Measurements from ENCODE around the gene TRIO. TPM values are rescaled to one million over a fixed set of nuclear protein-coding genes. Genes with fewer than 3 reads are reported as not detected.

The TRIO gene
- total RNA-seq, 4 donors from 2014 or later = 67.4 to 103 (median 94.7) TPM

- no peaks in the 10 kb centered on the region for H3K9me3 ChIP-seq
- WGBS, 2 donors = 92 to 97% methylated on average over 9 of the region's 9 CpGs
- no peaks in the 10 kb centered on the region for H3K27me3 ChIP-seq
- no peak overlapping the region for H3K27ac ChIP-seq
- DNase-seq = no peak
- H3K36me3 ChIP-seq = no peaks in the 10 kb centered on the region
- no peak overlapping the region for H3K4me3 ChIP-seq (replicated peaks in 1 of 3)
- H3K4me1 ChIP-seq = peaks cover 8 to 31% of the 10 kb centered on the region in 2 donors
- intact Hi-C loops (cut with DNase I) = no loop called here
- TF ChIP-seq POLR2A (IDR thresholded peaks at IDR 0.05) (no peak), CTCF (IDR thresholded peaks at IDR 0.05) (no peak)
Measured at GRCh38 chr5:14209222-14209822, 66.2 kb downstream of the TRIO start.

GRCh38 chr5:14209836-14210235 lies 66.7 kb downstream of the TRIO start:
- TF ChIP-seq POLR2A (IDR thresholded peaks at IDR 0.05) (no peak), CTCF (IDR thresholded peaks at IDR 0.05) (no peak)
- Histone ChIP-seq H3K4me1 (peaks cover 7 to 25% of the 10 kb centered on the region in 2 donors), H3K4me3 (replicated peaks in 1 of 3) (no peak overlapping the region), H3K27me3 (no peaks in the 10 kb centered on the region), H3K36me3 (no peaks in the 10 kb centered on the region), H3K9me3 (no peaks in the 10 kb centered on the region), H3K27ac (no peak overlapping the region)
- WGBS, 2 donors = 97 to 98% methylated on average over 8 of the region's 8 CpGs
- DNase-seq = no peak
- intact Hi-C loops (cut with DNase I) = no loop called here

GRCh38 chr5:14210729-14211128 lies 67.6 kb downstream of the TRIO start:
- no peaks in the 10 kb centered on the region for H3K36me3 ChIP-seq
- peaks cover 7 to 20% of the 10 kb centered on the region in 2 donors for H3K4me1 ChIP-seq
- no peaks in the 10 kb centered on the region for H3K9me3 ChIP-seq
- intact Hi-C loops (cut with DNase I) = no loop called here
- no peak for TF ChIP-seq CTCF (IDR thresholded peaks at IDR 0.05)
- TF ChIP-seq POLR2A (IDR thresholded peaks at IDR 0.05) = no peak
- DNase-seq = no peak
- 76 to 84% methylated on average over 4 of the region's 4 CpGs for WGBS, 2 donors
- H3K27me3 ChIP-seq = no peaks in the 10 kb centered on the region
- no peak overlapping the region for H3K4me3 ChIP-seq (replicated peaks in 1 of 3)
- no peak overlapping the region for H3K27ac ChIP-seq

GRCh38 chr5:14211818-14212803 lies 69.0 kb downstream of the TRIO start:
- no peaks in the 10 kb centered on the region for H3K27me3 ChIP-seq
- H3K36me3 ChIP-seq = no peaks in the 10 kb centered on the region
- TF ChIP-seq POLR2A (IDR thresholded peaks at IDR 0.05) = no peak
- TF ChIP-seq CTCF (IDR thresholded peaks at IDR 0.05) = no peak
- intact Hi-C loops (cut with DNase I) = no loop called here
- WGBS, 2 donors = 83% methylated on average over 5 of the region's 5 CpGs
- H3K9me3 ChIP-seq = no peaks in the 10 kb centered on the region
- no peak overlapping the region for H3K4me3 ChIP-seq (replicated peaks in 1 of 3)
- DNase-seq = no peak
- peaks cover 7 to 34% of the 10 kb centered on the region in 2 donors for H3K4me1 ChIP-seq
- H3K27ac ChIP-seq = no peak overlapping the region

- WGBS, 2 donors = 79 to 82% methylated on average over 4 of the region's 4 CpGs
Measured at GRCh38 chr5:14212838-14213237, 69.7 kb downstream of the TRIO start.

More at GRCh38 chr5:14212838-14213237, 69.7 kb downstream of the TRIO start:
- H3K9me3 ChIP-seq = no peaks in the 10 kb centered on the region
- H3K27me3 ChIP-seq = no peaks in the 10 kb centered on the region
- intact Hi-C loops (cut with DNase I) = no loop called here
- no peak for DNase-seq
- H3K4me3 ChIP-seq (replicated peaks in 1 of 3) = no peak overlapping the region
- H3K27ac ChIP-seq = no peak overlapping the region
- TF ChIP-seq CTCF (IDR thresholded peaks at IDR 0.05) (no peak), POLR2A (IDR thresholded peaks at IDR 0.05) (no peak)
- peaks cover 7 to 40% of the 10 kb centered on the region in 2 donors for H3K4me1 ChIP-seq
- no peaks in the 10 kb centered on the region for H3K36me3 ChIP-seq
